Amniotic epithelial cell (primary cell): Measurements from ENCODE around the gene CSRNP3.
"Not testable (repeated sequence)": the region's sequence is repeated elsewhere in the genome, so short reads cannot be mapped to it uniquely, and the experiment has no call there.

ENCODE experiments used
- DNase-seq: peaks from one replicate; pipeline ENCODE4 v3.0.0-alpha.2; 2010; ENCODE audit warnings: low read depth

CSRNP3 gene

GRCh38 chr2:165590999-165591398, 121.5 kb downstream of the CSRNP3 start:
- not testable (repeated sequence) for DNase-seq

- no peak for DNase-seq
Measured at GRCh38 chr2:165593081-165593480, 123.6 kb downstream of the CSRNP3 start.

- no peak for DNase-seq
Measured at GRCh38 chr2:165594231-165594934, 124.9 kb downstream of the CSRNP3 start.

- DNase-seq: no peak
Measured at GRCh38 chr2:165594935-165595255, 125.4 kb downstream of the CSRNP3 start.

GRCh38 chr2:165596788-165597187, 127.3 kb downstream of the CSRNP3 start:
- DNase-seq: no peak

GRCh38 chr2:165601065-165601830, 131.8 kb downstream of the CSRNP3 start:
- no peak for DNase-seq

- peak; percentile 85 for DNase-seq
Measured at GRCh38 chr2:165601928-165602521, 132.5 kb downstream of the CSRNP3 start.

- DNase-seq: no peak
Measured at GRCh38 chr2:165609672-165610071, 140.2 kb downstream of the CSRNP3 start.

GRCh38 chr2:165610591-165611029, 141.1 kb downstream of the CSRNP3 start:
- no peak for DNase-seq

- DNase-seq: no peak
Measured at GRCh38 chr2:165617741-165618481, 148.4 kb downstream of the CSRNP3 start.

- DNase-seq: no peak
Measured at GRCh38 chr2:165618806-165619205, 149.3 kb downstream of the CSRNP3 start.

- peak; percentile 41 for DNase-seq
Measured at GRCh38 chr2:165621086-165621560, 151.6 kb downstream of the CSRNP3 start.

GRCh38 chr2:165623161-165623560, 153.7 kb downstream of the CSRNP3 start:
- DNase-seq: no peak

- DNase-seq: no peak
Measured at GRCh38 chr2:165623783-165624469, 154.4 kb downstream of the CSRNP3 start.

- DNase-seq: no peak
Measured at GRCh38 chr2:165624470-165624800, 154.9 kb downstream of the CSRNP3 start.

- peak; percentile 96 for DNase-seq
Measured at GRCh38 chr2:165627470-165627869, 158.0 kb downstream of the CSRNP3 start.

GRCh38 chr2:165629776-165630175, 160.3 kb downstream of the CSRNP3 start:
- no peak for DNase-seq

GRCh38 chr2:165630236-165630635, 160.7 kb downstream of the CSRNP3 start:
- no peak for DNase-seq

- DNase-seq: no peak
Measured at GRCh38 chr2:165631089-165631488, 161.6 kb downstream of the CSRNP3 start.

- DNase-seq: no peak
Measured at GRCh38 chr2:165632594-165632993, 163.1 kb downstream of the CSRNP3 start.

GRCh38 chr2:165633431-165633830, 163.9 kb downstream of the CSRNP3 start:
- DNase-seq: no peak

GRCh38 chr2:165634282-165634681, 164.8 kb downstream of the CSRNP3 start:
- DNase-seq: peak; percentile 66
